AG04450 (cell line): ENCODE data around the gene UNC13A. TPM values are rescaled to one million over a fixed set of nuclear protein-coding genes. Genes with fewer than 3 reads are reported as not detected.

ENCODE experiments used
- CTCF ChIA-PET: fragments of 300-600, 350-600 bp; formaldehyde crosslinking; extraction: SDS; loops from one replicate; lab custom pipeline; 2022; ENCODE audit warnings: antibody characterized with exemption, inconsistent platforms; lab: Charles Lee
- POLR2A ChIA-PET: fragments of 350-600 bp; formaldehyde crosslinking; extraction: SDS; loops from one replicate; lab custom pipeline; 2021; ENCODE audit warnings: antibody characterized with exemption, inconsistent platforms; lab: Yijun Ruan, JAX
- DNase-seq: peaks from one replicate; pipeline ENCODE4 v3.0.0-alpha.2; 2011; ENCODE audit warnings: low read depth, low spot score
- H3K27ac ChIP-seq: one replicate; pipeline ENCODE4 v1.5.1; 2012; ENCODE audit warnings: low read depth, low read length, control low read depth
- H3K27me3 ChIP-seq: one replicate; pipeline ENCODE4 v1.6.0; 2012; ENCODE audit warnings: low read length; ENCODE audit not compliant: control insufficient read depth, insufficient read depth
- H3K4me3 ChIP-seq: 2 replicates; pipeline ENCODE4 v1.5.1; 2011; ENCODE audit warnings: mild to moderate bottlenecking, low read depth, low read length, control low read depth
- H3K9me3 ChIP-seq: 2 replicates; pipeline ENCODE4 v1.5.1; 2012; ENCODE audit warnings: low read length; ENCODE audit not compliant: control insufficient read depth, insufficient read depth
- CTCF ChIP-seq: IDR thresholded peaks from 2 replicates; pipeline ENCODE4 v1.5.1; 2011; ENCODE audit warnings: low read depth, low read length, control low read depth, inconsistent platforms
- polyA plus RNA-seq: library from polyadenylated mRNA; depleted of rRNA; stranded (reverse); fragments of >200 nt; gene quantifications from 2 replicates; pipeline ENCODE4 v1.2.3, GENCODE V29; 2011

Gene UNC13A
- polyA plus RNA-seq, 1 experiment, result 0.04 TPM

GRCh38 chr19:17562561-17562960 lies 125.6 kb downstream of the UNC13A start:
- ChIA-PET POLR2A (no interaction called here), CTCF (interaction anchor here (1.0 kb wide), 1 partner anchor 11 kb away, joined by 6 read pairs; no protein-coding TSS in a partner anchor)
- Histone ChIP-seq H3K4me3 (no peak overlapping the region), H3K27me3 (no peaks in the 10 kb centered on the region), H3K9me3 (no peaks in the 10 kb centered on the region), H3K27ac (no peak overlapping the region)
- TF ChIP-seq CTCF, result no peak
- DNase-seq, result no peak

- ChIA-PET POLR2A (no interaction called here), CTCF (no interaction called here)
- H3K4me3 ChIP-seq, result no peak overlapping the region
- H3K9me3 ChIP-seq, result no peaks in the 10 kb centered on the region
- no peak for DNase-seq
- no peak for TF ChIP-seq CTCF
- no peak overlapping the region for H3K27ac ChIP-seq
- no peaks in the 10 kb centered on the region for H3K27me3 ChIP-seq
These were observed 126.1 kb downstream of the UNC13A start for GRCh38 chr19:17562097-17562496.

- Histone ChIP-seq H3K27ac (peak overlapping the region; percentile 92), H3K4me3 (no peak overlapping the region), H3K9me3 (no peaks in the 10 kb centered on the region; the same call in 1 of the 2 replicates), H3K27me3 (no peaks in the 10 kb centered on the region)
- CTCF ChIA-PET, result interaction anchor here (0.6 to 2.5 kb wide), 4 partner anchors 13 to 191 kb away, joined by 3 to 8 read pairs (median 3); partner anchors contain the start of gene FCHO1
- peak; percentile 59 for DNase-seq
- POLR2A ChIA-PET, result interaction anchor here (0.6 to 1.3 kb wide), 3 partner anchors 13 to 90 kb away, joined by 3 to 9 read pairs (median 4); partner anchors contain the start of gene SLC27A1
- TF ChIP-seq CTCF, result no peak
These were observed 128.0 kb downstream of the UNC13A start for GRCh38 chr19:17560205-17560595.

DNA sequence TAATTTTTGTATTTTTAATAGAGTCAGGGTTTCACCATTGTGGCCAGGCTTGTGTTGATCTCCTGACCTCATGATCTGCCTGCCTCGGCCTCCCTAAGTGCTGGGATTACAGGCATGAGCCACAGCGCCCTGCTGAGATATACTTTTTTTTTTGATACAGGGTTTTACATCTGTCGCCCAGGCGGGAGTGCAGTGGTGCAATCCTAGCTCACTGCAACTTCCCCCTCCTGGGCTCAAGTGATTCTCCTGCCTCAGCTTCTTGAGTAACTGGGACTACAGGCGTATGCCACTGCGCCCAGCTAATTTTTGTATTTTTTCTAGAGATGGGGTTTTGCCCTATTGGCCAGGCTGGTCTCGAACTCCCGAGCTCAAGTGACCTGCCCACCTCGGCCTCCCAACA lies 130.7 kb downstream of the UNC13A start:
- DNase-seq, result no peak
- H3K4me3 ChIP-seq, result no peak overlapping the region
- TF ChIP-seq CTCF, result no peak
- POLR2A ChIA-PET, result interaction anchor here (0.6 kb wide), 1 partner anchor 23 kb away, joined by 3 read pairs; no protein-coding TSS in a partner anchor
- H3K9me3 ChIP-seq, result no peaks in the 10 kb centered on the region; the same call in 1 of the 2 replicates
- CTCF ChIA-PET, result interaction anchor here (2.0 to 2.1 kb wide), 2 partner anchors 16 to 62 kb away, joined by 8 to 9 read pairs; no protein-coding TSS in a partner anchor
- H3K27ac ChIP-seq, result no peak overlapping the region
- no peaks in the 10 kb centered on the region for H3K27me3 ChIP-seq

DNA sequence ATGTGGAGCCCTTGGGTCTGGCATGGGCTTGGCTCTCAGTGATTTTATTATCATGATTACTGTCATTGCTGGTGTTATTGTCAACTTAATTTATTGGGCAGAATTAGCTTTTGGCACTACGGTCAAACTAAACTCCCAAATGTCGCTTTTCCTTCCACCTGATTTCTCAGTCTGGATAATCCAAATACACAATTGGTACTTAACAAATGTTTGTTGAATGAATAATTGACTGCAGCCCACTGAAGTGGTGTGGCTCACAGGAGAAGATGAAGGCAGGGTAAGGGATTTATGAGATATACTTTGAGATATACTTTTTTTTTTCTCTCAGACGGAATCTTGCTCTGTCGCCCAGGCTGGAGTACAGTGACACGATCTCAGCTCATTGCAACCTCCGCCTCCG lies 131.2 kb downstream of the UNC13A start:
- TF ChIP-seq CTCF, result no peak
- Histone ChIP-seq H3K27me3 (no peaks in the 10 kb centered on the region), H3K4me3 (peak overlapping the region; percentile 85), H3K9me3 (no peaks in the 10 kb centered on the region; the same call in 1 of the 2 replicates), H3K27ac (no peak overlapping the region)
- ChIA-PET CTCF (interaction anchor here (0.9 to 2.1 kb wide), 3 partner anchors 16 to 61 kb away, joined by 3 to 9 read pairs (median 8); no protein-coding TSS in a partner anchor), POLR2A (interaction anchor here (1.1 to 1.2 kb wide), 2 partner anchors 18 to 45 kb away, joined by 5 read pairs; partner anchors contain the start of gene PGLS)
- DNase-seq, result no peak
